Mesothelial cell of epicardium (in vitro differentiated cells): ENCODE data around the gene SYT8. TPM values are rescaled to one million over a fixed set of nuclear protein-coding genes. Genes with fewer than 3 reads are reported as not detected.

Source experiments
- DNase-seq, 2 experiments: peaks; one replicate each; pipeline ENCODE4 v3.0.0; 2021; ENCODE audit warnings: low spot score in 2 of 2; ENCODE audit not compliant: unreplicated experiment in 2 of 2
- H3K27ac Mint-ChIP-seq: 2 replicates; pipeline ENCODE4 v1.8.0; 2021; ENCODE audit warnings: mixed read lengths
- H3K27me3 Mint-ChIP-seq: 2 replicates; pipeline ENCODE4 v1.8.0; 2021; ENCODE audit warnings: low read depth, mixed read lengths
- H3K36me3 Mint-ChIP-seq: 2 replicates; pipeline ENCODE4 v1.8.0; 2021; ENCODE audit warnings: mixed read lengths
- H3K4me1 Mint-ChIP-seq: 2 replicates; pipeline ENCODE4 v1.8.0; 2021; ENCODE audit warnings: mixed read lengths
- H3K4me3 Mint-ChIP-seq: 2 replicates; pipeline ENCODE4 v1.8.0; 2021; ENCODE audit warnings: mild to moderate bottlenecking, moderate library complexity, mixed read lengths
- H3K9me3 Mint-ChIP-seq: 2 replicates; pipeline ENCODE4 v1.8.0; 2021; ENCODE audit warnings: mixed read lengths
- total RNA-seq: library from RNA; stranded (reverse); gene quantifications from 3 replicates; pipeline ENCODE4 v1.2.1, GENCODE V29; 2021
- TF ChIP-seq, protein P1 (sequence below): fragments of 200-600 bp; sonication (generic); IDR thresholded peaks from one replicate; pipeline ENCODE4 v1.5.0; 2021; ENCODE audit warnings: antibody characterized with exemption; ENCODE audit not compliant: unreplicated experiment

SYT8 gene
- total RNA-seq, 1 donor from 2014 or later, result 2.1 TPM

DNA sequence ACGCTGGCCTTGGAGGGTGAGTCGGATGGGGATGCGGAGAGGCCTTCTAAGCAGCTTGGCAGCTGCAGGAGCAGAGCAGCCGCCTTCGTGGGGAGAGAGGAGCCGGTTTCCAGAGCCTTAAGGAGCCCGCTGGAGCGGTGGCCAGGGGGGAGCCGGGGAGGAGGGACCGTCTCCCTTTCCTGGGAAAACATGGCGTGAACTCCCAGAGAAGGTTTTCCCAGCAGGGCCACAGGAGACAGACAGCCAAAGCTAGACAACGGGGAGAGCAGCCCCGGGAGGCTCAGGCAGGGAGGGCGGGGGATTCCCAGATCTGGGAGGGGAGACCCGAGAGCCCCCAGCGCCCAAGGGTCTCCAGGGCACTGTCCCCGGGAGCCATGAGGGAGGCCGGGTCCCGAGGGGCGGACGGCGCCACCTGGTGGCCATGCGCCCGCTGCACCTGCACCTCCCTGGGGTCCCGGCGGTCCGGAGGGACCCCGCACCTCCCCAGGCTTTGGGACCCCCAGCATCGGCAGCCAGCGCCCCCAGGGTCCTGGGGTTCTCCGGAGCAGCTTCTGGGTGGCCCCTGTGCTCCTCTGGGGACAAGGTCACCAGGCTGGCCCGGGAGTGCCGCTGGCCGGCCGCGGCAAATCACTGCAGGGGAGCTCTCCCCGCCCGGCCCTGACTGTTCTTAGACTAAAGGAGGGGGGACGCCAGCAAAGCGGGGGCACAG is 2.4 kb upstream of the SYT8 start:
- TF ChIP-seq, protein P1, sequence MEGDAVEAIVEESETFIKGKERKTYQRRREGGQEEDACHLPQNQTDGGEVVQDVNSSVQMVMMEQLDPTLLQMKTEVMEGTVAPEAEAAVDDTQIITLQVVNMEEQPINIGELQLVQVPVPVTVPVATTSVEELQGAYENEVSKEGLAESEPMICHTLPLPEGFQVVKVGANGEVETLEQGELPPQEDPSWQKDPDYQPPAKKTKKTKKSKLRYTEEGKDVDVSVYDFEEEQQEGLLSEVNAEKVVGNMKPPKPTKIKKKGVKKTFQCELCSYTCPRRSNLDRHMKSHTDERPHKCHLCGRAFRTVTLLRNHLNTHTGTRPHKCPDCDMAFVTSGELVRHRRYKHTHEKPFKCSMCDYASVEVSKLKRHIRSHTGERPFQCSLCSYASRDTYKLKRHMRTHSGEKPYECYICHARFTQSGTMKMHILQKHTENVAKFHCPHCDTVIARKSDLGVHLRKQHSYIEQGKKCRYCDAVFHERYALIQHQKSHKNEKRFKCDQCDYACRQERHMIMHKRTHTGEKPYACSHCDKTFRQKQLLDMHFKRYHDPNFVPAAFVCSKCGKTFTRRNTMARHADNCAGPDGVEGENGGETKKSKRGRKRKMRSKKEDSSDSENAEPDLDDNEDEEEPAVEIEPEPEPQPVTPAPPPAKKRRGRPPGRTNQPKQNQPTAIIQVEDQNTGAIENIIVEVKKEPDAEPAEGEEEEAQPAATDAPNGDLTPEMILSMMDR, result peak; percentile 99
- Mint-ChIP-seq H3K4me1 (peaks cover 52% of the 10 kb centered on the region), H3K27me3 (no peaks in the 10 kb centered on the region), H3K9me3 (no peaks in the 10 kb centered on the region), H3K4me3 (peak overlapping the region; percentile 43), H3K36me3 (no peaks in the 10 kb centered on the region), H3K27ac (peak overlapping the region; percentile 79)
- DNase-seq, result peak; percentile 61 to 86

DNA sequence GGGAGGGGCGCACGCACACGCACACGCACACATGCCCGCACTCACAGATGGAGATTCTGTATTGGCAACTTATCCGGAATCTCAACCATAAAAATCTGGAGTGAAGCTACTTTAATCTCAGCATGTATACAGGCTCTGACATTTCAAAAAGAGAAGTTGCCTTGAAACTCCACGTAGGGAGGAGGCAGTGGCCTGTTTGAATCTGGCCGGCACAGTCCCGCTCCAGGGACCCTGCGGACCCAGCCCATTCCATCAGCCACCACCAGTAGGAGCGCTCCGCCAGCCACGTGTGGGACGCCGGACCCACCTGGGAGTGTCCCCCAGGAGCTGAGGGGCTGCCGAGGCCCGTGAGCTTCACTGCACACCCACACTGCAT is 1.9 kb upstream of the SYT8 start:
- H3K4me1 Mint-ChIP-seq, result peaks cover 47% of the 10 kb centered on the region
- no peaks in the 10 kb centered on the region for H3K27me3 Mint-ChIP-seq
- H3K36me3 Mint-ChIP-seq, result no peaks in the 10 kb centered on the region
- H3K27ac Mint-ChIP-seq, result peak overlapping the region; percentile 56
- TF ChIP-seq, protein P1, result no peak
- no peak for DNase-seq
- no peaks in the 10 kb centered on the region for H3K9me3 Mint-ChIP-seq
- no peak overlapping the region for H3K4me3 Mint-ChIP-seq

DNA sequence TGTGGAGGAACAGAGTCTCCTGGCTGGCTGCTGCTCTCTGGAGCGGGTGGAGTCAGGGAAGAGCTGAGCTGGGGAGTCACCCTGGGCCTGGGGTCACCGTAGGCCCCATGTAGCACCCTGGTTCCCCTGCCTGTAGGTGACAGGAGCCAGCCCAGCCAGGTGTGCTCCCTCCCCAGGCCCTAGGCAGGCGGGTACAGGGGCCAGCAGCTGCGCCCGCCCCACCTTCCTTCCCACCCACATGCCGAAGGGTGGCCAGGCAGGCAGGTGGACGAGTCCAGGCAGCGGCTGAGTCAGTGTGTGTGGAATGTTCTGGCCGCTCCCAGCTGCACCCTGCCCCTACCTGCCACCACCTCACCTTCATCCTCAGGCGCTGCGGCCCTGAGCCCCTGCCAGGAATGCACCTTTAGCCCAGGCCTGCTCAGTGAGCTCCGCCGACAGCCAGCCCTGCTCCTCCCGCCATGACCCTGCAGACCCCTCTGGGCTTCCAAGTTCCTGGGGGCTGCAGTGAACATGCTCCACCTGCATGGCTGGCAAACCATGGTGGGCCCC is 654 bp upstream of the SYT8 start:
- no peak for DNase-seq
- TF ChIP-seq, protein P1, result no peak
- H3K4me3 Mint-ChIP-seq, result no peak overlapping the region
- no peaks in the 10 kb centered on the region for H3K36me3 Mint-ChIP-seq
- H3K27me3 Mint-ChIP-seq, result no peaks in the 10 kb centered on the region
- peak overlapping the region; percentile 87 for H3K27ac Mint-ChIP-seq
- H3K4me1 Mint-ChIP-seq, result peaks cover 34% of the 10 kb centered on the region
- no peaks in the 10 kb centered on the region for H3K9me3 Mint-ChIP-seq

DNA sequence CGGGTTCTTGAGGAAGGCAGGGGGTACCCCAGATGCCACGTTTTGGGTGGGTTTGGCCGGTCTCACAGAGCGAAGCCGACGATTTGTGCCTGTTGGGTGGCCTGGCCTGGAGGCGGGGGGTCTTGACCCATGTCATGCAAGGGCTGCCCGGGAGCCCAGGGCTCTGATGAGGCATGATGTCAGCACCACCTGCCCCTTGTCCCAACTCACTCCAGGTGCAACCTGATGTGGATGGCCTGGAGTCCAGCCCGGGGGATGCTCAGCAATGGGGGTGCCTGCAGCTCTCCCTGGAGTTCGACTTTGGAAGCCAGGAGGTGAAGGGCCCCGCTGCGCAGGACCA is 851 bp downstream of the SYT8 start:
- DNase-seq, result no peak
- H3K4me1 Mint-ChIP-seq, result peaks cover 27% of the 10 kb centered on the region
- H3K36me3 Mint-ChIP-seq, result no peaks in the 10 kb centered on the region
- H3K27ac Mint-ChIP-seq, result no peak overlapping the region
- TF ChIP-seq, protein P1, result no peak
- no peaks in the 10 kb centered on the region for H3K27me3 Mint-ChIP-seq
- H3K4me3 Mint-ChIP-seq, result no peak overlapping the region
- H3K9me3 Mint-ChIP-seq, result no peaks in the 10 kb centered on the region

DNA sequence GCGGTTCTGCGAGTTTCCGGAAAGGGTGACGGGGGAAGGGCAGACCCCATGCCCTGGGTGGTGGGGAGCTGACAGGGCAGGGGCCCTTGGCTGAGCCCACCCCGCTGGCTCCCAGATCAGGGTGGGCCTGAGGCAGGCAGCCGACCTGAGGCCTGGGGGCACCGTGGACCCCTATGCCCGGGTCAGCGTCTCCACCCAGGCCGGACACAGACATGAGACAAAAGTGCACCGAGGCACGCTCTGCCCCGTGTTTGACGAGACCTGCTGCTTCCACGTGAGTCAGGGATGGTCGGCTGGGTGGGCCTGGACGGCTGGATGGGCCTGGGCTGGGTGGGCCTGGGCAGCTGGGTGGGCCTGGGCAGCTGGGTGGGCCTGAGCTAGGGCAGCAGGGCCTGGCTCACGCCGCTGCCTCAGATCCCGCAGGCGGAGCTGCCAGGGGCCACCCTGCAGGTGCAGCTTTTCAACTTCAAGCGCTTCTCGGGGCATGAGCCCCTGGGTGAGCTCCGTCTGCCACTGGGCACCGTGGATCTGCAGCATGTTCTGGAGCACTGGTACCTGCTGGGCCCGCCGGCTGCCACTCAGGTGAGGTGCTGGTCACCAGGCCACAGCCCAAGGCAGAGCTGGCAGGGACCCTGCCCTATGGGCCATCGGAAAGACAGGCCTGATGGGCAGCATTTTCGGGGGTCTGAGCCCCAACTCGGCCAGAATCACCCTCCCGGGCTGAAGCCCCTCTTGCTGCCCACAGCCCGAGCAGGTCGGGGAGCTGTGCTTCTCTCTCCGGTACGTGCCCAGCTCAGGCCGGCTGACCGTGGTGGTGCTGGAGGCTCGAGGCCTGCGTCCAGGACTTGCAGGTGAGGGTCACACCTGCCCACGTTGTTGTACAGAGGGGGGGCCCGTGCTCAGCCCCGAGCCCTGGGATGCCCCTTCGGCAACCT is 1.5 kb downstream of the SYT8 start:
- Mint-ChIP-seq H3K4me1 (peaks cover 23% of the 10 kb centered on the region), H3K4me3 (no peak overlapping the region), H3K36me3 (no peaks in the 10 kb centered on the region), H3K9me3 (no peaks in the 10 kb centered on the region), H3K27me3 (no peaks in the 10 kb centered on the region), H3K27ac (no peak overlapping the region)
- DNase-seq, result no peak
- TF ChIP-seq, protein P1, result no peak
